GM12874 (cell line): ENCODE measurements around the gene ITPR3.

Experiments
- TF ChIP-seq, protein P1 (sequence below): IDR thresholded peaks from 2 replicates; pipeline ENCODE4 v1.5.1; 2011; ENCODE audit warnings: low read depth, mild to moderate bottlenecking, control low read depth, low read length, moderate library complexity; ENCODE audit not compliant: insufficient read depth

ITPR3 gene

DNA sequence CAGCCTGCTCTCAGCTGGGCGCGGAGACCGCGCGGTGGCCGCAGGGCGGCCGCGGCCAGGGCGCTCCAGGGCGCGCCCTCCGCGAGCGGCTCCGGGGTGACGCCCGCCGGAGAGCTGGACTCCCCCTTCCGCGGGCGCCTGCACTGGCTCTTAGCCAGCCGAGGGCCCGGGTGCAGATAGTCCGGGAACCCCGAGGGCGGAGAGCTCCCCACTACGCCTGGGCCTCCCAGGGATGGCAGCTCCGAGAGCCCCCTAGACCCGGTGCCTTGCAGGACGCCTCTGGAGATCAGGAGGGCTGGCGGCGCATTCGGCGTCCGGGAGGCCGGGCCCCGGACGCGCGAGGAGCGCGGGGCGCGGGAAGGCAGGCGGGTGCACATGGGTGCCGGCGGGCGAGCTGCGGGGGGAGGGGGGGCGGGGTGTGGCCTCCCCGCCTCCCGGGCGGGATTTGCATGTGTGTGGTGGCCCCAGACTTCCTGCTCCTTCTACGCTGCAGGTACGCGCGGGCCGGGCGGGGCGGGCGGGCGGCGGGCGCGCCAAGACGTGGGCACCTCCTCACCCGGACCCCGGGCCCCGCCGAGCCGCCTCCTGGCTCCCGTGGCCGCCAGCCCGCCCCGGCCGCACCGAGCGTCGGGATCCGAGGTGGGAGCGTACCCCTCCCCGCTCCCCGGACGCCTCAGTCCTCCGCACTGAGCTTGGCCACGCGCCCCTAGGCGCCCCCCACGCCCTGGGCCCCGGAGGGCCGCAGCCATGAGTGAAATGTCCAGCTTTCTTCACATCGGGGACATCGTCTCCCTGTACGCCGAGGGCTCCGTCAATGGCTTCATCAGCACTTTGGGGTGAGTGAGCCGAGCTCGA, at the start of gene ITPR3:
Gene ITPR3, plus strand, starts transcription at position 467 of the 855 bp plus-strand sequence. Its CDS starts 281 bp downstream, at position 748.
- TF ChIP-seq, protein P1, sequence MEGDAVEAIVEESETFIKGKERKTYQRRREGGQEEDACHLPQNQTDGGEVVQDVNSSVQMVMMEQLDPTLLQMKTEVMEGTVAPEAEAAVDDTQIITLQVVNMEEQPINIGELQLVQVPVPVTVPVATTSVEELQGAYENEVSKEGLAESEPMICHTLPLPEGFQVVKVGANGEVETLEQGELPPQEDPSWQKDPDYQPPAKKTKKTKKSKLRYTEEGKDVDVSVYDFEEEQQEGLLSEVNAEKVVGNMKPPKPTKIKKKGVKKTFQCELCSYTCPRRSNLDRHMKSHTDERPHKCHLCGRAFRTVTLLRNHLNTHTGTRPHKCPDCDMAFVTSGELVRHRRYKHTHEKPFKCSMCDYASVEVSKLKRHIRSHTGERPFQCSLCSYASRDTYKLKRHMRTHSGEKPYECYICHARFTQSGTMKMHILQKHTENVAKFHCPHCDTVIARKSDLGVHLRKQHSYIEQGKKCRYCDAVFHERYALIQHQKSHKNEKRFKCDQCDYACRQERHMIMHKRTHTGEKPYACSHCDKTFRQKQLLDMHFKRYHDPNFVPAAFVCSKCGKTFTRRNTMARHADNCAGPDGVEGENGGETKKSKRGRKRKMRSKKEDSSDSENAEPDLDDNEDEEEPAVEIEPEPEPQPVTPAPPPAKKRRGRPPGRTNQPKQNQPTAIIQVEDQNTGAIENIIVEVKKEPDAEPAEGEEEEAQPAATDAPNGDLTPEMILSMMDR, result no peak

DNA sequence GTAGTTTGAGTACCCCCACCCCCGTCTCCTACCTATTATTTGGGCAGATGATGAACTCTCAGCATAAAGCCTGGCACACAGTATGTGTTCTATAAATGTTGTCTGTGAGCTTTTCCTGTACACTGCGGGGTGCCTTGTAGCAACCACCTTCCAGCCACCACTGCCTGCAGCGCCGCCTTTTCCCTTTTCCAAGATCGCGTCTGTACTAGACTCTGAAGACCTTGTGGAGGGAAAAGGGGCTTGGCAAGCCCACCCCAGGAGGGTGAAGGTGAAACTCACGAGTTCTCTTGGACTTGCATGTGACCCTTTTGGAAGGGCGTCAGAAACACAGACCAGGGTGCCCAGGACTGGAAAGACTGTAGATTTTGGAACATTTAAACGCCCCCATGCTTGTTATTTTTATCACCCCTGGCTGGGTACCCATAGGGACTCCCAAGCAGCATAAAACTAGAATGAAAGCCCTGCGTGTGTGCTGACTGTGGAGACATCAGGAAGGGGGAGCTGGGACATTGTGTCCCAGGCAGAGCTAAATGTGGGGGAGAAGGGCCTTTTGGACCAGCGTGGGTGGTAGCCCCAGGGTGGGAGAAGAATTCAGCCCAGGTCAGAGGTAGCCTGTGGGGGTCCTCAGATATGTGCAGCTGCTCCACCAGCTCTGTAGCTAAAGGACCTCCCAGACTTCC, 49.3 kb upstream of the ITPR3 start:
- TF ChIP-seq, protein P1, result no peak

DNA sequence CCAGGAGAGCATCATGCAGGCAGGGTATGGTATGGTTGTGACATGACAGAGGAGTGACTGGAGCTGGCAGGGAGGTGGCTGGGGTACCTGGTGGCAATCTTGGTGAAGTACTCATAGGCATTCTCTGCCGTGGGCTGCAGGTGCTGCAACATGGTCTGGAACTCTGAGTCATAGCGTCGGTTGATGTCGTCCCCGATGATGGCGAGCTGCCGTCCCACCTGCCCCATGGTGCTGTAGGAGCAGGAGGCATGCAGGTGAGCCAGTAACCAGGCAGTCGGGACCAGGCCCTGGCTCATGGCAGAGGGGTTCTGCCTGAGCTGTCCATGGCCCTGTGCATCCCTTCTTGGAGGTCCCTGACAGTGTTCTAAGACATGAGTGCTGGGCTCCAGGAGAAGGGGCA, 45.9 kb upstream of the ITPR3 start:
- TF ChIP-seq, protein P1, result no peak

DNA sequence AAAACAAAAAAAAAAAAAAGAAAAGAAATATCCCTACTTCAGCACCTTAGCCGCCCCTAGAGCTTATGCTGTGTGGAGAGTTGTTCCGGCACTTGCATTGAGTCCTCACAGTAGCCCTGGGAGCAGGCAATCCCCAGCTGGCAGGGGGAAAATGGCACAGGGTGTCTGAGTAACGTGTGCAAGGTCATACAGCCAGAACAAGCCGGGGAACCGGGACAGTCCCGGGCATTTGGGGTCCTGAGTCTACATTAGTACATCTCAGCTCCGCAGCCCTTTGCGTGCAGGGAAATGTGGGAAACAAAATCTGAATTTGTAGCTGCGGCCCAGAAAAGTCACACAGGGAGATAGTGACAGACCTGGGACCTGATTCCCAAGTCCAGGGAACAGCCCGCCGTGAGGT, 44.5 kb upstream of the ITPR3 start:
- TF ChIP-seq, protein P1, result no peak

DNA sequence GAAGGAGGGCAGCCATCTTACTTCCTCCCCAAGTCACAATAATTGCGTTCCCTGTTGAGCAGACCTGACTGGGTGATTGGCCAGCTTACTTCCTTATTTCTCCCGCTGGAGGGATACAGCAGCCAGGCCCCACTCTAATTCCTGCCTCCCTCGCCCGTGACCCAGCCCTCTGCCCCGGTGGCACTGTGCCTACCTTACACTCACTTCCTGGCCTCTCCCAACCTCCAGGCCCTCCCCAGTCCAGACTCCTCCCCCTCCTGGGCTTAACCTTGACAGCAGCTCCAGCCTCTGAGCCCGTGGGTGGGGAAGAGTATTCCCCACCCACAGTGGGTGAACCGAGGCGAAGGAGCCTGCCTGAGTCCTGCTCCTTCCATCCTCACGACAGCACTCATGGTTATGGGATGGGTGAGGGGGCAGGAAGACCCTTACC, 44.0 kb upstream of the ITPR3 start:
- TF ChIP-seq, protein P1, result no peak

DNA sequence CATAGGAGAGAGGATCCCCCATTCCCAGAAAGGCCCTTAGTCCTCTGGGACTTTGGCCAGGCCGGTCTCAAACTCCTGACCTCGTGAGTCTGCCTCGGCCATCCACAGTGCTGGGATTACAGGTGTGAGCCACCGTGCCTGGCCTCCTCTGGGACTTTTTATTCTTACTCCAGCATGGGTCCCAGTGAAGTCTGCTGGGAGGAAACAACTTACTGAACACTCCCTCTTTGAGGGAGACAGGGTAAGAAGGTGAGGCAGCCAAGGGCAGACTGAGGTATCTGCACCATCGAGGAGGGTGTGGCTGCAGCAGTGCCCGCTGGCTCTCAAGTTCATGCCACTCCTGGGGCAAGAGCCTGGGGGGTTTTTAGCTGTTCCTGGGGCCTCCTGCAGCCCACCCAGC, 43.4 kb upstream of the ITPR3 start:
- TF ChIP-seq, protein P1, result no peak

DNA sequence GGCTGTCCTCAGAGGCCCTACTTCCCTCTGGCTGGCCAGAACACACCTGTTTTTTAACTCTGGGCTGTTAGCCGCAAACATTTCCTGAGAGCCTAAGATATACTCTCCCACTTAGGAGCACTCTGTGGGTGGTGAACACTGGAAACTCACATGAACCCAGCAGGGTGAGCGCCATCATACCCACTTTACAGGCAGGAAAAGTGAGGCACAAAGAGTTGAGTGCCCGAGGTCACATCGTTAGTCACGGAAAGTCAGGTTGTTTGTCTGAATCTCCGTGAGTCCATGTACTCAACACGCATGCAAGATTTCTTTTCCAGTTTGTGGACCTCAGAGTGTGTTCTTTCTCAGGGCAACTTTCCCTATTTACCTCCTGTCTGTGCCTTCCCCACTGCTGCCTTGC, 43.0 kb upstream of the ITPR3 start:
- TF ChIP-seq, protein P1, result no peak
